BJ (cell line): ENCODE results near the gene PRDM16. TPM values are rescaled to one million over a fixed set of nuclear protein-coding genes. Genes with fewer than 3 reads are reported as not detected.

Experiments used
- CTCF ChIA-PET: fragments of 350-600 bp; formaldehyde crosslinking; extraction: SDS; loops from one replicate; lab custom pipeline; 2021; ENCODE audit warnings: antibody characterized with exemption, inconsistent platforms; lab: Yijun Ruan, JAX
- POLR2A ChIA-PET: fragments of 300-600 bp; sonication (Branson Sonifier 250); formaldehyde crosslinking; extraction: SDS; loops from one replicate; lab custom pipeline; 2021; ENCODE audit warnings: antibody characterized with exemption; lab: Charles Lee
- DNase-seq: peaks from one replicate; pipeline ENCODE4 v3.0.0-alpha.2; 2011; ENCODE audit warnings: low read depth
- H3K27me3 ChIP-seq: 2 replicates; pipeline ENCODE4 v1.6.0; 2011; ENCODE audit warnings: low read length; ENCODE audit not compliant: control insufficient read depth, insufficient read depth
- H3K36me3 ChIP-seq: 2 replicates; pipeline ENCODE4 v1.5.1; 2011; ENCODE audit warnings: low read length; ENCODE audit not compliant: control insufficient read depth, insufficient read depth
- H3K4me3 ChIP-seq: 2 replicates; pipeline ENCODE4 v1.5.1; 2011; ENCODE audit warnings: low read depth, mild to moderate bottlenecking, control low read depth, low read length
- CTCF ChIP-seq: IDR thresholded peaks from 2 replicates; pipeline ENCODE4 v1.5.1; 2011; ENCODE audit warnings: low read depth, mild to moderate bottlenecking, control low read depth, inconsistent platforms, low read length, moderate library complexity; ENCODE audit not compliant: insufficient read depth
- polyA plus RNA-seq: library from polyadenylated mRNA; depleted of rRNA; stranded (reverse); fragments of >200 nt; gene quantifications from 2 replicates; pipeline ENCODE4 v1.2.3, GENCODE V29; 2011

Gene PRDM16
- polyA plus RNA-seq, 1 experiment: 0.02 TPM

GRCh38 chr1:3128431-3129132 is 59.6 kb downstream of the PRDM16 start:
- no peak for DNase-seq

GRCh38 chr1:3129133-3129490 is 60.1 kb downstream of the PRDM16 start:
- no peak overlapping the region for H3K4me3 ChIP-seq
- ChIA-PET CTCF (no interaction called here), POLR2A (no interaction called here)
- DNase-seq: no peak
- H3K36me3 ChIP-seq: no peaks in the 10 kb centered on the region
- no peak for TF ChIP-seq CTCF
- H3K27me3 ChIP-seq: no peaks in the 10 kb centered on the region

More at GRCh38 chr1:3128431-3129132, 59.6 kb downstream of the PRDM16 start:
- TF ChIP-seq CTCF: no peak
- CTCF ChIA-PET: no interaction called here
- POLR2A ChIA-PET: no interaction called here
- H3K36me3 ChIP-seq: no peaks in the 10 kb centered on the region
- no peaks in the 10 kb centered on the region for H3K27me3 ChIP-seq
- no peak overlapping the region for H3K4me3 ChIP-seq

GRCh38 chr1:3130268-3130667 is 61.3 kb downstream of the PRDM16 start:
- CTCF ChIA-PET: no interaction called here
- no peak overlapping the region for H3K4me3 ChIP-seq

GRCh38 chr1:3132660-3133059 is 63.7 kb downstream of the PRDM16 start:
- Histone ChIP-seq H3K4me3 (no peak overlapping the region), H3K27me3 (no peaks in the 10 kb centered on the region), H3K36me3 (no peaks in the 10 kb centered on the region)
- ChIA-PET CTCF (no interaction called here), POLR2A (no interaction called here)
- TF ChIP-seq CTCF: no peak
- no peak for DNase-seq

More at GRCh38 chr1:3130268-3130667, 61.3 kb downstream of the PRDM16 start:
- DNase-seq: no peak
- no peaks in the 10 kb centered on the region for H3K36me3 ChIP-seq
- POLR2A ChIA-PET: no interaction called here
- H3K27me3 ChIP-seq: no peaks in the 10 kb centered on the region
- no peak for TF ChIP-seq CTCF

- no peak for DNase-seq
- Histone ChIP-seq H3K36me3 (no peaks in the 10 kb centered on the region), H3K27me3 (no peaks in the 10 kb centered on the region), H3K4me3 (no peak overlapping the region)
- POLR2A ChIA-PET: no interaction called here
- TF ChIP-seq CTCF: no peak
- CTCF ChIA-PET: no interaction called here
Measured at GRCh38 chr1:3133686-3134085, 64.7 kb downstream of the PRDM16 start.
